ENCODE data around the gene NPAP1. TPM values are rescaled to one million over a fixed set of nuclear protein-coding genes. Genes with fewer than 3 reads are reported as not detected.

NPAP1 gene
- polyA plus RNA-seq, 1 donor from 2014 or later: 0.10 TPM

DNA sequence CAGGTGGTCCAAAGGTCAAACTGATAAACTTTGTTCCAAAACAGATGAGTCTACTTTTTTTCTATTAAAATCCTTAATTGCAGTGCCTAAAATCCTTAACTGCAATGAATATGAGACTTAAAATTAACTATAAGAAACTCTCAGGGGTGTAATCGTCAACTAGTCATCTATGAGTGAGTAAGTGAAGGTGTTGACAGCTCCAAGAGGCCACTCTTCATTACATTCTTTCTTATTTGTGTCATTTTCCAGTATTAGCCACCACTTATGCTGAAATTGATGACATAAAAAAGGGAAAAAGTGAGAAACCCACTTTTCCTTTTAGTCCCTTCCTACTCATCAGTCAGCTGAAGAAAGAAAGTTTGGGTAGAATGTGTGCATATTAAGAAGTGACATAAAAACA is 12.6 kb upstream of the NPAP1 start:
- Histone ChIP-seq H4K20me1 (ENCODE audit: insufficient read depth) (no peaks in the 10 kb centered on the region), H3K27ac (ENCODE audit: low read length) (no peak overlapping the region), H2AFZ (ENCODE audit: low read depth, low read length) (no peak overlapping the region), H3K27me3 (ENCODE audit: insufficient read depth, low read depth, low read length) (no peaks in the 10 kb centered on the region), H3K79me2 (replicated peaks; ENCODE audit: insufficient read depth, low read length) (no peaks in the 10 kb centered on the region), H3K4me2 (ENCODE audit: low read length) (no peak overlapping the region), H3K9me2 (ENCODE audit: insufficient read depth, low read length) (no peaks in the 10 kb centered on the region), H3F3A (ENCODE audit: insufficient read depth, low read length, poor library complexity, severe bottlenecking) (no peaks in the 10 kb centered on the region), H3K9me3 (ENCODE audit: low read length) (no peaks in the 10 kb centered on the region), H3K4me3 (ENCODE audit: low read length) (no peak overlapping the region), H3K9ac (ENCODE audit: low read length) (no peak overlapping the region), H3K36me3 (ENCODE audit: insufficient read depth, low read length) (no peaks in the 10 kb centered on the region)
- TF ChIP-seq, protein P1, sequence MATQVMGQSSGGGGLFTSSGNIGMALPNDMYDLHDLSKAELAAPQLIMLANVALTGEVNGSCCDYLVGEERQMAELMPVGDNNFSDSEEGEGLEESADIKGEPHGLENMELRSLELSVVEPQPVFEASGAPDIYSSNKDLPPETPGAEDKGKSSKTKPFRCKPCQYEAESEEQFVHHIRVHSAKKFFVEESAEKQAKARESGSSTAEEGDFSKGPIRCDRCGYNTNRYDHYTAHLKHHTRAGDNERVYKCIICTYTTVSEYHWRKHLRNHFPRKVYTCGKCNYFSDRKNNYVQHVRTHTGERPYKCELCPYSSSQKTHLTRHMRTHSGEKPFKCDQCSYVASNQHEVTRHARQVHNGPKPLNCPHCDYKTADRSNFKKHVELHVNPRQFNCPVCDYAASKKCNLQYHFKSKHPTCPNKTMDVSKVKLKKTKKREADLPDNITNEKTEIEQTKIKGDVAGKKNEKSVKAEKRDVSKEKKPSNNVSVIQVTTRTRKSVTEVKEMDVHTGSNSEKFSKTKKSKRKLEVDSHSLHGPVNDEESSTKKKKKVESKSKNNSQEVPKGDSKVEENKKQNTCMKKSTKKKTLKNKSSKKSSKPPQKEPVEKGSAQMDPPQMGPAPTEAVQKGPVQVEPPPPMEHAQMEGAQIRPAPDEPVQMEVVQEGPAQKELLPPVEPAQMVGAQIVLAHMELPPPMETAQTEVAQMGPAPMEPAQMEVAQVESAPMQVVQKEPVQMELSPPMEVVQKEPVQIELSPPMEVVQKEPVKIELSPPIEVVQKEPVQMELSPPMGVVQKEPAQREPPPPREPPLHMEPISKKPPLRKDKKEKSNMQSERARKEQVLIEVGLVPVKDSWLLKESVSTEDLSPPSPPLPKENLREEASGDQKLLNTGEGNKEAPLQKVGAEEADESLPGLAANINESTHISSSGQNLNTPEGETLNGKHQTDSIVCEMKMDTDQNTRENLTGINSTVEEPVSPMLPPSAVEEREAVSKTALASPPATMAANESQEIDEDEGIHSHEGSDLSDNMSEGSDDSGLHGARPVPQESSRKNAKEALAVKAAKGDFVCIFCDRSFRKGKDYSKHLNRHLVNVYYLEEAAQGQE (IDR thresholded peaks at IDR 0.05; ENCODE audit: borderline replicate concordance): no peak
- TF ChIP-seq, protein P2, sequence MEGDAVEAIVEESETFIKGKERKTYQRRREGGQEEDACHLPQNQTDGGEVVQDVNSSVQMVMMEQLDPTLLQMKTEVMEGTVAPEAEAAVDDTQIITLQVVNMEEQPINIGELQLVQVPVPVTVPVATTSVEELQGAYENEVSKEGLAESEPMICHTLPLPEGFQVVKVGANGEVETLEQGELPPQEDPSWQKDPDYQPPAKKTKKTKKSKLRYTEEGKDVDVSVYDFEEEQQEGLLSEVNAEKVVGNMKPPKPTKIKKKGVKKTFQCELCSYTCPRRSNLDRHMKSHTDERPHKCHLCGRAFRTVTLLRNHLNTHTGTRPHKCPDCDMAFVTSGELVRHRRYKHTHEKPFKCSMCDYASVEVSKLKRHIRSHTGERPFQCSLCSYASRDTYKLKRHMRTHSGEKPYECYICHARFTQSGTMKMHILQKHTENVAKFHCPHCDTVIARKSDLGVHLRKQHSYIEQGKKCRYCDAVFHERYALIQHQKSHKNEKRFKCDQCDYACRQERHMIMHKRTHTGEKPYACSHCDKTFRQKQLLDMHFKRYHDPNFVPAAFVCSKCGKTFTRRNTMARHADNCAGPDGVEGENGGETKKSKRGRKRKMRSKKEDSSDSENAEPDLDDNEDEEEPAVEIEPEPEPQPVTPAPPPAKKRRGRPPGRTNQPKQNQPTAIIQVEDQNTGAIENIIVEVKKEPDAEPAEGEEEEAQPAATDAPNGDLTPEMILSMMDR (IDR thresholded peaks at IDR 0.05; ENCODE audit: poor library complexity, severe bottlenecking): no peak
- TF ChIP-seq MXI1 (conservative IDR thresholded peaks at IDR 0.05; ENCODE audit: poor library complexity, severe bottlenecking): no peak
- no peak for TF ChIP-seq EZH2 (IDR thresholded peaks at IDR 0.05; ENCODE audit: borderline replicate concordance, insufficient read depth, low read length, poor library complexity, severe bottlenecking)
- TF ChIP-seq TAF1 (IDR thresholded peaks at IDR 0.05; ENCODE audit: low read depth): no peak
- no peak for TF ChIP-seq SMC3 (conservative IDR thresholded peaks at IDR 0.05; ENCODE audit: poor library complexity)

DNA sequence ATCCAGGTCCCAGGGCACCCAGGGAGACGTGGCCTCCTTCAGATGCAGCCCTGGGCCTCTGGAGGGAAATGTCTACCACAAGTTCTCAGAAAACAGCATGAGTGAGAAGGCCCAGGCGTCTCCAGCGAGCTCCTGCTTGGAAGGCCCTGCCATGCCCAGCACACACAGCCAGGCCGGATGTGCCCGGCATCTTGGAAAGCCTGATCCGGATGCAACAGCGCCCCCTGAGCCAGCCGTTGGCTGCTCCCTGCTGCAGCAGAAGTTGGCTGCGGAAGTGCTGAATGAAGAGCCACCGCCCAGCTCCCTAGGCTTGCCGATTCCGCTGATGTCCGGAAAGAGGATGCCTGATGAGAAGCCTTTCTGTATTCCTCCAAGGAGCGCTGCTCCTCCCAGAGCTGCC is 856 bp downstream of the NPAP1 start:
- Histone ChIP-seq H3K9me3 (ENCODE audit: low read length) (no peaks in the 10 kb centered on the region), H3K9me2 (ENCODE audit: insufficient read depth, low read length) (no peaks in the 10 kb centered on the region), H3K36me3 (ENCODE audit: insufficient read depth, low read length) (no peaks in the 10 kb centered on the region), H3F3A (ENCODE audit: insufficient read depth, low read length, poor library complexity, severe bottlenecking) (no peaks in the 10 kb centered on the region), H3K9ac (ENCODE audit: low read length) (no peak overlapping the region), H3K4me2 (ENCODE audit: low read length) (no peak overlapping the region), H3K4me3 (ENCODE audit: low read length) (no peak overlapping the region), H3K79me2 (replicated peaks; ENCODE audit: insufficient read depth, low read length) (no peaks in the 10 kb centered on the region), H3K27me3 (ENCODE audit: insufficient read depth, low read depth, low read length) (no peaks in the 10 kb centered on the region), H3K27ac (ENCODE audit: low read length) (no peak overlapping the region), H4K20me1 (ENCODE audit: insufficient read depth) (no peaks in the 10 kb centered on the region), H2AFZ (ENCODE audit: low read depth, low read length) (no peak overlapping the region)
- TF ChIP-seq, protein P1 (IDR thresholded peaks at IDR 0.05; ENCODE audit: borderline replicate concordance): no peak
- no peak for TF ChIP-seq TAF1 (IDR thresholded peaks at IDR 0.05; ENCODE audit: low read depth)
- no peak for TF ChIP-seq MXI1 (conservative IDR thresholded peaks at IDR 0.05; ENCODE audit: poor library complexity, severe bottlenecking)
- no peak for TF ChIP-seq EZH2 (IDR thresholded peaks at IDR 0.05; ENCODE audit: borderline replicate concordance, insufficient read depth, low read length, poor library complexity, severe bottlenecking)
- TF ChIP-seq, protein P2 (IDR thresholded peaks at IDR 0.05; ENCODE audit: poor library complexity, severe bottlenecking): no peak
- TF ChIP-seq SMC3 (conservative IDR thresholded peaks at IDR 0.05; ENCODE audit: poor library complexity): no peak
- TF ChIP-seq RAD21 (conservative IDR thresholded peaks at IDR 0.05): no peak
- TF ChIP-seq EP300 (conservative IDR thresholded peaks at IDR 0.05; ENCODE audit: poor library complexity, severe bottlenecking): no peak
- TF ChIP-seq POLR2AphosphoS5 (IDR thresholded peaks at IDR 0.05): no peak
